AG10803 (cell line): ENCODE measurements around the gene COL4A6.
A peak's percentile ranks its signal among the peaks of the same experiment; 100 is the strongest.

Source experiments
- DNase-seq: peaks from one replicate; pipeline ENCODE4 v3.0.0; 2010; ENCODE audit warnings: low read depth
- H3K4me3 ChIP-seq: 2 replicates; pipeline ENCODE4 v1.5.1; 2011; ENCODE audit warnings: mild to moderate bottlenecking, low read length, control low read depth
- TF ChIP-seq, protein P1 (sequence below): conservative IDR thresholded peaks from 2 replicates; pipeline ENCODE4 v1.5.1; 2011; ENCODE audit warnings: mild to moderate bottlenecking, low read length, control low read depth, inconsistent platforms

The COL4A6 gene

DNA sequence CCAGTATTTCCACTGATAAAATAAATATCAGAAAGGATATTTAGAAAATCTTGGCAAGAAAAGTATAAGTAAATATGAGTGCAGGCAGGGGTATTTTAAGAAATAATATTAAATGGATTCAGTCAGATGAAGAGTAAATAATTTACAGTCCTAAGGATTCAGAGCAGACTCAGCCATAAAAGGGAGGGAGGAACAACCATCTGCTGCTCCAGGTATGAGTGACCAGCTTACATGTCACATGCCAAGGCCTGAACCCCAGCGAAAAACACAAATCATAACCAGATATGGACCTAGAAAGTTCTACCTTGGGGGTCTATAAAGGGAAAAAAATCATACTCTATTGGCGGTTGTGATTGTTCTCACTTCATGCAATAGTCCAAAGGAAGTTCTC lies 166.8 kb downstream of the COL4A6 start:
- no peak overlapping the region for H3K4me3 ChIP-seq
- TF ChIP-seq, protein P1, sequence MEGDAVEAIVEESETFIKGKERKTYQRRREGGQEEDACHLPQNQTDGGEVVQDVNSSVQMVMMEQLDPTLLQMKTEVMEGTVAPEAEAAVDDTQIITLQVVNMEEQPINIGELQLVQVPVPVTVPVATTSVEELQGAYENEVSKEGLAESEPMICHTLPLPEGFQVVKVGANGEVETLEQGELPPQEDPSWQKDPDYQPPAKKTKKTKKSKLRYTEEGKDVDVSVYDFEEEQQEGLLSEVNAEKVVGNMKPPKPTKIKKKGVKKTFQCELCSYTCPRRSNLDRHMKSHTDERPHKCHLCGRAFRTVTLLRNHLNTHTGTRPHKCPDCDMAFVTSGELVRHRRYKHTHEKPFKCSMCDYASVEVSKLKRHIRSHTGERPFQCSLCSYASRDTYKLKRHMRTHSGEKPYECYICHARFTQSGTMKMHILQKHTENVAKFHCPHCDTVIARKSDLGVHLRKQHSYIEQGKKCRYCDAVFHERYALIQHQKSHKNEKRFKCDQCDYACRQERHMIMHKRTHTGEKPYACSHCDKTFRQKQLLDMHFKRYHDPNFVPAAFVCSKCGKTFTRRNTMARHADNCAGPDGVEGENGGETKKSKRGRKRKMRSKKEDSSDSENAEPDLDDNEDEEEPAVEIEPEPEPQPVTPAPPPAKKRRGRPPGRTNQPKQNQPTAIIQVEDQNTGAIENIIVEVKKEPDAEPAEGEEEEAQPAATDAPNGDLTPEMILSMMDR: no peak

DNA sequence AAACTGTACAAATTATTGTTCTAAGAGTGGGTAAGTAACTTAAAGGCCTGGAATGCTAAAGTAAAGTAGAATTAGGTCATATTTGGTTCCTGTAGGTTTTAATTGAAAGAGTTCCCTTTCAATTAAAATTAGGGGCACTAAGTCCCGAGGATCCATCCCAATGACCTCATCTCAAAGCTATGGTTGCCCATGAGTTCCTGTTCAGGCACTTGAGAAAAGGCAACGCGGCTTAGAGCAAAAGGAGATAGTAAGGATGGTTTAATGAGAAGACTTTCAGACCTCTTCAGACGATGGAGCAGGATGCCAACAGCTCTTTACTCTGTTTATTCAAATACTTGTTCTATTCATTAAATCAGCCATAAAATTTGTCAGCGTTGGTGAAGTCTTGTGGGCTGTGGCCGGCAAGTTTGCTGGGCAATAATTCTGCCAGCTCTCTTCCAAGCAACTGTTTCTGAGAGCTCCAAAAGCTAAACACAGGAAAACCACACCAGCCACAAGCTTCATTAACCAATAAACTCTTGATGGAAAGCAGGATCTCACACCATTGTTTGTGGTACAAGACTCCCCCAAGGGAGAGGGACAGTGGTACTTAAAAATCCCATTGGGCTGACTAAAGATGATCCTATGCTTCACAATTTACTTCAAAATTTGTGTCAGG lies 167.4 kb downstream of the COL4A6 start:
- DNase-seq: peak; percentile 17
- H3K4me3 ChIP-seq: no peak overlapping the region
- TF ChIP-seq, protein P1: no peak

More for the DNA sequence above, 166.8 kb downstream of the COL4A6 start:
- DNase-seq: no peak

DNA sequence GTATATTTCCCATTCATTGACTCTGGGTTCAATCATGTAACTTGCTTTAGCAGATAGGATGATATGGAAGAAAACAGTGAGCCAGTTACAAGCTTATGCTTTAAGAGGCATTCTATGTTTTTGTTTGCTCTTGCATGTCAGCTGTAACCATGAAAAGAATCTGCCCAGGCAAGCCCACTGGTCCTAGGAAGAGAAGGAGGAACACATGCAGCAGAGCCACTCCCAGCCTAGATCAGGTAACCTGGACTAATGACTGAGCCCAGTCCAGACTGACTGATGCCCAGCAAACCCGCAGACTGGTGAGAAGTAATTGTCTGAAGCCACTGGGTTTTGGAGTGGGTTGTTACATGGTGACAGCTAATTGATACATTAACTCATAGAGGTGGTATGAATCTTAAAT lies 167.9 kb downstream of the COL4A6 start:
- TF ChIP-seq, protein P1: no peak
- DNase-seq: no peak
- no peak overlapping the region for H3K4me3 ChIP-seq

DNA sequence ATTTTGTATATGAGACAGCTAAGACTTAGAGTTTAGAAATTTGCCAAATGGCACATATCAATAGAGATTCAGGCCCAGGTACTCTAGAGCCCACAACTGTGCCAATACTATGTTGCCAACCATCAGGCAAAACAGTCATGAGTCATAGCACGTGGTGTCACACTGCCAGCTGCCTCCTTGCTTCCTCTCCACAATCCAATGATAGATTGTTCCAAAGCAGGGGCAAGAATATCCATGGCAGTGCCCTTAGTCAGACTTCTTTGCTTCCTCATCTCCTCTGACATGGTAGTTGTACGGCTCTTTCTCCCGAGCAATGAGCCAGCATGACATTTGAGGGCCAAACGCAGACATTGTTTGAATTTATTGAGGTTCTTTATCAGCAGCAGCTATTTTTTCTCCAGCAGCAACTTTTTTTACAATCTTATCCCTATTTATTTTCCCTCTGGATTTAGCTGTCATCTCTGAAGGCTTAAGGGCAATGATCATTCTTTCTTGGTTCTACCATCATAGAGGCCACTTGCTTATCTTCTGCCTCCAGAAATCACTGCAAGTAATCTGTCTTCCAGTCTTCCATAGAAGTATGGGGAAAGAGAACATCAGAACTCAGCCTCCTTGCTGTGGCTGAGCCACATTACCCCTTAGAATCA lies 169.7 kb downstream of the COL4A6 start:
- no peak for DNase-seq
- TF ChIP-seq, protein P1: no peak
- no peak overlapping the region for H3K4me3 ChIP-seq

DNA sequence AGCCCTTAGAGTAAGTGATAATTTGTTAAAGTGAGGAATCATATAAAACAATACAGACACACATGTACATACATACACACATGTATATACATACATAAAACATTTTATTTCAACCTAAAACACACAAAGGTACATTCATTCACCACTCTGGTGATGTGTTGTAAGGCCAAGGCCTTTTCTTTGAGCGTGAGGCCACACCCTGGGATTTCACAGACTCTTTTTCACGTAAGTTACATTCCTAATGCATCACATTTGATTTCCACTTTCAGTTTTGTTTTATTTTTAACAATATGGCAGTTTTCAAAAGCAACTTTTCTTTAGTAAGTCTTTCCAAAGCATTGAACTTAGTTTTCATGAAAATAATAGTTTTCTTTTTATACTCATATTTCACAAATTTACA lies 170.7 kb downstream of the COL4A6 start:
- TF ChIP-seq, protein P1: no peak
- DNase-seq: no peak
- H3K4me3 ChIP-seq: no peak overlapping the region

DNA sequence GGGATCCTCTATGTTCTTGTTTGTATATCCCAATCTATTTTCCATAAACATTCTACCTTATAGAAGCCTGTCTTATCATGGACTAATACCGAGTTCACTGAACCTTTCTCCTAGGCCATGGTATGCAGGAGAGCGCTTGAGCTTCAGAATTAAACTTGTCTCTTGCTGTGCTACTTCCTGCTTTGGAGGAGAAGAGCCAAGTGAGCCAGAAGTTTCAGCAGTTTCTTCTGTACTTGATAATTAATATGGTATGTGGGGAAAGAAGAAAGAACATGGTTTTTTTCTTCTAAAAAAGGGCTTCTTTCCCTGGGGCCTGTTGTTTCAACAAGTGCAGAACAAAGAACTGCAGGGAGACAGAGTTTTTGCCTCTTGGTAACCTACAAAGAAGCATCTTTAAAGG lies 173.8 kb downstream of the COL4A6 start:
- H3K4me3 ChIP-seq: no peak overlapping the region
- TF ChIP-seq, protein P1: no peak
- DNase-seq: no peak

DNA sequence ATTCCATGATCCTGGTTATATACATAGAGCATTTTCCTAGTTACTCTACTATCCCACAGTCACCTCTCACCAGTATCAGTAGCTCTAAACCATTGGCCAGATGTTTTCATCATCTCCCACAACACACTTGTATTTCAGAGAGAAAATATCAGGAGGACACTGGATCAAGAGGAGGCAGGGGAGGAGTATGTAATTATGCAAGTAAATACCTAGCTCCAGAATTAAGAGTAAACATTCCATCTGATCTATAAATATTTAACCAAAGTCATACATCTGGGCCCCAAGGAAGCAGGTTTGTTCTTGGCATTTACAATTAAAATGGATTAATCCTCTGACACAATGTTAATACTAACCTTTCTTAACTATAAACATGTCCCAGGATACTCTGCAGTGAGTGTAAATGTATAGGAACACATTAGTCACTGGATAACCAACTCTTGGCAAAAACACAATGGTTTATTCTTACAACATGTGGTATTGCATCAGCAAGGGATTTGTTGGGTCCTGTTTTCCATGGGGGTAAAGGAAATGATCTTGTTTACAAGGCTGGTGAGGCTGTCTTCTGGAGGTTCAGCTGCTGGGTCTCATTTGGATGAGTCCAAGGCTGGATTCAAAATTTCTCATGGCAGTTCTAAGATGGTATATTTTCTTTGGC lies 176.5 kb downstream of the COL4A6 start:
- no peak for DNase-seq
- TF ChIP-seq, protein P1: no peak
- H3K4me3 ChIP-seq: no peak overlapping the region
